Measurements from ENCODE around the gene PODXL2. TPM values are rescaled to one million over a fixed set of nuclear protein-coding genes. Genes with fewer than 3 reads are reported as not detected.

Gene PODXL2
- total and polyA plus RNA-seq, 4 donors: 1.3 to 4.0 (median 2.1) TPM

- Histone ChIP-seq H3K9me3 (ENCODE audit: control insufficient read depth, low read length) (no peaks in the 10 kb centered on the region), H3K36me3 (ENCODE audit: control insufficient read depth in 1 of 2, insufficient read depth in 2 of 2, low read length in 1 of 2) (no peaks in the 10 kb centered on the region), H3K27ac (ENCODE audit: low read depth in 1 of 2, low read length in 2 of 2) (no peak overlapping the region), H3K4me3 (ENCODE audit: low read length in 2 of 2) (no peak overlapping the region), H3K4me1 (ENCODE audit: control insufficient read depth in 1 of 2, insufficient read depth in 2 of 2, low read length in 2 of 2) (no peaks in the 10 kb centered on the region), H3K27me3 (ENCODE audit: control insufficient read depth in 1 of 2, insufficient read depth in 2 of 2, low read length in 1 of 2) (no peaks in the 10 kb centered on the region)
- WGBS, 2 donors: 97% methylated on average over 32 of the region's 32 CpGs
- intact Hi-C loops (cut with DNase I): no loop called here
- DNase-seq: peak in 1 of 2 donors; percentile 62
- ATAC-seq (ENCODE audit: low FRiP score): no peak
These were observed 8.2 kb upstream of the PODXL2 start for GRCh38 chr3:127620637-127621375.

- 92 to 95% methylated on average over 11 of the region's 11 CpGs for WGBS, 2 donors
- intact Hi-C loops (cut with DNase I): no loop called here
- H3K4me1 ChIP-seq (ENCODE audit: control insufficient read depth in 1 of 2, insufficient read depth in 2 of 2, low read length in 2 of 2): no peaks in the 10 kb centered on the region
These were observed 7.0 kb upstream of the PODXL2 start for GRCh38 chr3:127622031-127622430.

GRCh38 chr3:127622772-127623576 is 6.0 kb upstream of the PODXL2 start:
- H3K9me3 ChIP-seq (ENCODE audit: control insufficient read depth, low read length): no peaks in the 10 kb centered on the region
- no peaks in the 10 kb centered on the region for H3K36me3 ChIP-seq (ENCODE audit: control insufficient read depth in 1 of 2, insufficient read depth in 2 of 2, low read length in 1 of 2)
- H3K4me3 ChIP-seq (ENCODE audit: low read length in 2 of 2): no peak overlapping the region
- ATAC-seq (ENCODE audit: low FRiP score) (no peak), DNase-seq (peak in 1 of 2 donors; percentile 45)
- intact Hi-C loops (cut with DNase I): no loop called here
- H3K4me1 ChIP-seq (ENCODE audit: control insufficient read depth in 1 of 2, insufficient read depth in 2 of 2, low read length in 2 of 2): no peaks in the 10 kb centered on the region
- WGBS, 2 donors: 94 to 95% methylated on average over 8 of the region's 8 CpGs
- no peaks in the 10 kb centered on the region for H3K27me3 ChIP-seq (ENCODE audit: control insufficient read depth in 1 of 2, insufficient read depth in 2 of 2, low read length in 1 of 2)
- no peak overlapping the region for H3K27ac ChIP-seq (ENCODE audit: low read depth in 1 of 2, low read length in 2 of 2)

More at GRCh38 chr3:127622031-127622430, 7.0 kb upstream of the PODXL2 start:
- Histone ChIP-seq H3K27me3 (ENCODE audit: control insufficient read depth in 1 of 2, insufficient read depth in 2 of 2, low read length in 1 of 2) (no peaks in the 10 kb centered on the region), H3K9me3 (ENCODE audit: control insufficient read depth, low read length) (no peaks in the 10 kb centered on the region), H3K4me3 (ENCODE audit: low read length in 2 of 2) (no peak overlapping the region), H3K27ac (ENCODE audit: low read depth in 1 of 2, low read length in 2 of 2) (no peak overlapping the region), H3K36me3 (ENCODE audit: control insufficient read depth in 1 of 2, insufficient read depth in 2 of 2, low read length in 1 of 2) (no peaks in the 10 kb centered on the region)
- no peak for ATAC-seq (ENCODE audit: low FRiP score)
- peak in 1 of 2 donors; percentile 65 for DNase-seq

GRCh38 chr3:127624063-127624462 is 4.9 kb upstream of the PODXL2 start:
- H3K27ac ChIP-seq (ENCODE audit: low read depth in 1 of 2, low read length in 2 of 2): no peak overlapping the region
- H3K4me3 ChIP-seq (ENCODE audit: low read length in 2 of 2): no peak overlapping the region
- no peaks in the 10 kb centered on the region for H3K9me3 ChIP-seq (ENCODE audit: control insufficient read depth, low read length)
- ATAC-seq (ENCODE audit: low FRiP score): no peak
- DNase-seq: peak in 1 of 2 donors; percentile 25
- H3K36me3 ChIP-seq (ENCODE audit: control insufficient read depth in 1 of 2, insufficient read depth in 2 of 2, low read length in 1 of 2): no peaks in the 10 kb centered on the region
- 90% methylated on average over 5 of the region's 5 CpGs for WGBS, 2 donors
- no peaks in the 10 kb centered on the region for H3K4me1 ChIP-seq (ENCODE audit: control insufficient read depth in 1 of 2, insufficient read depth in 2 of 2, low read length in 2 of 2)
- H3K27me3 ChIP-seq (ENCODE audit: control insufficient read depth in 1 of 2, insufficient read depth in 2 of 2, low read length in 1 of 2): no peaks in the 10 kb centered on the region
- intact Hi-C loops (cut with DNase I): no loop called here

- intact Hi-C loops (cut with DNase I): no loop called here
- Histone ChIP-seq H3K9me3 (ENCODE audit: control insufficient read depth, low read length) (no peaks in the 10 kb centered on the region), H3K36me3 (ENCODE audit: control insufficient read depth in 1 of 2, insufficient read depth in 2 of 2, low read length in 1 of 2) (no peaks in the 10 kb centered on the region), H3K27me3 (ENCODE audit: control insufficient read depth in 1 of 2, insufficient read depth in 2 of 2, low read length in 1 of 2) (no peaks in the 10 kb centered on the region), H3K4me3 (ENCODE audit: low read length in 2 of 2) (no peak overlapping the region), H3K4me1 (ENCODE audit: control insufficient read depth in 1 of 2, insufficient read depth in 2 of 2, low read length in 2 of 2) (no peaks in the 10 kb centered on the region), H3K27ac (ENCODE audit: low read depth in 1 of 2, low read length in 2 of 2) (no peak overlapping the region)
- DNase-seq (no peak), ATAC-seq (ENCODE audit: low FRiP score) (no peak)
- 66 to 73% methylated on average over 2 of the region's 2 CpGs for WGBS, 2 donors
These were observed 3.2 kb upstream of the PODXL2 start for GRCh38 chr3:127625821-127626220.

GRCh38 chr3:127628426-127628787 is 578 bp upstream of the PODXL2 start:
- H3K4me1 ChIP-seq (ENCODE audit: control insufficient read depth in 1 of 2, insufficient read depth in 2 of 2, low read length in 2 of 2): no peaks in the 10 kb centered on the region
- DNase-seq (no peak), ATAC-seq (ENCODE audit: low FRiP score) (no peak)
- 70% methylated on average over 4 of the region's 4 CpGs for WGBS, 2 donors
- no peaks in the 10 kb centered on the region for H3K27me3 ChIP-seq (ENCODE audit: control insufficient read depth in 1 of 2, insufficient read depth in 2 of 2, low read length in 1 of 2)
- no peak overlapping the region for H3K27ac ChIP-seq (ENCODE audit: low read depth in 1 of 2, low read length in 2 of 2)
- intact Hi-C loops (cut with DNase I): no loop called here
- no peaks in the 10 kb centered on the region for H3K36me3 ChIP-seq (ENCODE audit: control insufficient read depth in 1 of 2, insufficient read depth in 2 of 2, low read length in 1 of 2)
- H3K4me3 ChIP-seq (ENCODE audit: low read length in 2 of 2): no peak overlapping the region
- H3K9me3 ChIP-seq (ENCODE audit: control insufficient read depth, low read length): no peaks in the 10 kb centered on the region

GRCh38 chr3:127629467-127630403 is 750 bp downstream of the PODXL2 start:
- no peaks in the 10 kb centered on the region for H3K36me3 ChIP-seq (ENCODE audit: control insufficient read depth in 1 of 2, insufficient read depth in 2 of 2, low read length in 1 of 2)
- intact Hi-C loops (cut with DNase I): no loop called here
- WGBS, 2 donors: 23% methylated on average over 63 to 65 of the region's 65 CpGs
- no peaks in the 10 kb centered on the region for H3K4me1 ChIP-seq (ENCODE audit: control insufficient read depth in 1 of 2, insufficient read depth in 2 of 2, low read length in 2 of 2)
- H3K9me3 ChIP-seq (ENCODE audit: control insufficient read depth, low read length): no peaks in the 10 kb centered on the region
- peak overlapping the region; percentile 21 to 70 for H3K4me3 ChIP-seq (ENCODE audit: low read length in 2 of 2)
- H3K27me3 ChIP-seq (ENCODE audit: control insufficient read depth in 1 of 2, insufficient read depth in 2 of 2, low read length in 1 of 2): no peaks in the 10 kb centered on the region
- ATAC-seq (ENCODE audit: low FRiP score): peak; percentile 52
- H3K27ac ChIP-seq (ENCODE audit: low read depth in 1 of 2, low read length in 2 of 2): no peak overlapping the region
- peak in 1 of 2 donors; percentile 77 for DNase-seq
